ENCODE results near the gene ZNF892. TPM values are rescaled to one million over a fixed set of nuclear protein-coding genes. Genes with fewer than 3 reads are reported as not detected.
A peak's percentile ranks its signal among the peaks of the same experiment; 100 is the strongest.
"Not testable (repeated sequence)": the region's sequence is repeated elsewhere in the genome, so short reads cannot be mapped to it uniquely, and the experiment has no call there.

ZNF892 gene
- polyA plus RNA-seq, 1 donor (not counting 4 experiments of a cell fraction or from before 2014, with no cell fraction given), result 1.6 TPM

GRCh38 chr2:95240091-95240490 lies 32.8 kb downstream of the ZNF892 start:
- H3K36me3 ChIP-seq (ENCODE audit: control insufficient read depth in 2 of 2, extremely low read depth in 1 of 2, insufficient read depth in 2 of 2, low read length in 2 of 2), result no peaks in the 10 kb centered on the region
- H3K4me2 ChIP-seq (ENCODE audit: control insufficient read depth, extremely low read depth, insufficient read depth, low read depth, low read length), result no peak overlapping the region
- dilution Hi-C loops (cut with MboI; ENCODE audit: extremely low pct_ligation_motif_present, low sequenced_read_pairs), result no loop called here
- no peaks in the 10 kb centered on the region for H3K4me1 ChIP-seq (ENCODE audit: control insufficient read depth, extremely low read depth, insufficient read depth, low read length)
- no peaks in the 10 kb centered on the region for H4K20me1 ChIP-seq (ENCODE audit: control insufficient read depth, extremely low read depth, insufficient read depth, low read length)
- H3K79me2 ChIP-seq (ENCODE audit: control insufficient read depth, insufficient read depth, low read length), result no peaks in the 10 kb centered on the region
- H3K9me1 ChIP-seq (ENCODE audit: control insufficient read depth, extremely low read depth, insufficient read depth, low read length), result no peaks in the 10 kb centered on the region
- TF ChIP-seq EZH2 (IDR thresholded peaks at IDR 0.05; ENCODE audit: low read length), result no peak
- no peak for TF ChIP-seq CTCF (optimal IDR thresholded peaks at IDR 0.05 in 1 of 3, IDR thresholded peaks at IDR 0.05 in 1 of 3, conservative IDR thresholded peaks at IDR 0.05 in 1 of 3; ENCODE audit: extremely low read depth in 1 of 3, insufficient read depth in 2 of 3, low read length in 3 of 3)
- no peaks in the 10 kb centered on the region for H3K9me3 ChIP-seq (ENCODE audit: control insufficient read depth, low read depth, low read length)
- no peak overlapping the region for H2AFZ ChIP-seq (ENCODE audit: control insufficient read depth, low read length)
- H3K9ac ChIP-seq (ENCODE audit: control insufficient read depth, extremely low read depth, insufficient read depth, low read length), result no peak overlapping the region
- FAIRE-seq (no peak), DNase-seq (ENCODE audit: low read depth, low spot score) (no peak)
- H3K4me3 ChIP-seq (ENCODE audit: control insufficient read depth in 2 of 3, extremely low read depth in 1 of 3, insufficient read depth in 2 of 3, low read depth in 1 of 3, low read length in 3 of 3), result no peak overlapping the region
- H3K27me3 ChIP-seq (ENCODE audit: control insufficient read depth, extremely low read depth, insufficient read depth, low read length), result no peaks in the 10 kb centered on the region
- peak overlapping the region; percentile 52 for H3K27ac ChIP-seq (ENCODE audit: control insufficient read depth, insufficient read depth, low read length)

GRCh38 chr2:95240556-95240955 lies 33.2 kb downstream of the ZNF892 start:
- Histone ChIP-seq H3K79me2 (ENCODE audit: control insufficient read depth, insufficient read depth, low read length) (no peaks in the 10 kb centered on the region), H2AFZ (ENCODE audit: control insufficient read depth, low read length) (no peak overlapping the region), H3K4me1 (ENCODE audit: control insufficient read depth, extremely low read depth, insufficient read depth, low read length) (no peaks in the 10 kb centered on the region), H3K9me3 (ENCODE audit: control insufficient read depth, low read depth, low read length) (no peaks in the 10 kb centered on the region), H3K27ac (ENCODE audit: control insufficient read depth, insufficient read depth, low read length) (peak overlapping the region; percentile 52), H3K36me3 (ENCODE audit: control insufficient read depth in 2 of 2, extremely low read depth in 1 of 2, insufficient read depth in 2 of 2, low read length in 2 of 2) (no peaks in the 10 kb centered on the region), H3K27me3 (ENCODE audit: control insufficient read depth, extremely low read depth, insufficient read depth, low read length) (no peaks in the 10 kb centered on the region), H3K4me3 (ENCODE audit: control insufficient read depth in 2 of 3, extremely low read depth in 1 of 3, insufficient read depth in 2 of 3, low read depth in 1 of 3, low read length in 3 of 3) (no peak overlapping the region), H4K20me1 (ENCODE audit: control insufficient read depth, extremely low read depth, insufficient read depth, low read length) (no peaks in the 10 kb centered on the region), H3K9ac (ENCODE audit: control insufficient read depth, extremely low read depth, insufficient read depth, low read length) (no peak overlapping the region), H3K4me2 (ENCODE audit: control insufficient read depth, extremely low read depth, insufficient read depth, low read depth, low read length) (no peak overlapping the region), H3K9me1 (ENCODE audit: control insufficient read depth, extremely low read depth, insufficient read depth, low read length) (no peaks in the 10 kb centered on the region)
- TF ChIP-seq EZH2 (IDR thresholded peaks at IDR 0.05; ENCODE audit: low read length), result no peak
- TF ChIP-seq CTCF (optimal IDR thresholded peaks at IDR 0.05 in 1 of 3, IDR thresholded peaks at IDR 0.05 in 1 of 3, conservative IDR thresholded peaks at IDR 0.05 in 1 of 3; ENCODE audit: extremely low read depth in 1 of 3, insufficient read depth in 2 of 3, low read length in 3 of 3), result no peak
- no peak for DNase-seq (ENCODE audit: low read depth, low spot score)
- no peak for FAIRE-seq
- dilution Hi-C loops (cut with MboI; ENCODE audit: extremely low pct_ligation_motif_present, low sequenced_read_pairs), result no loop called here

- H3K9me3 ChIP-seq (ENCODE audit: control insufficient read depth, low read depth, low read length); H3K4me2 ChIP-seq (ENCODE audit: control insufficient read depth, extremely low read depth, insufficient read depth, low read depth, low read length); H2AFZ ChIP-seq (ENCODE audit: control insufficient read depth, low read length); H3K9me1 ChIP-seq (ENCODE audit: control insufficient read depth, extremely low read depth, insufficient read depth, low read length); H3K4me1 ChIP-seq (ENCODE audit: control insufficient read depth, extremely low read depth, insufficient read depth, low read length); H3K9ac ChIP-seq (ENCODE audit: control insufficient read depth, extremely low read depth, insufficient read depth, low read length); DNase-seq (ENCODE audit: low read depth, low spot score); H3K4me3 ChIP-seq (ENCODE audit: control insufficient read depth in 2 of 3, extremely low read depth in 1 of 3, insufficient read depth in 2 of 3, low read depth in 1 of 3, low read length in 3 of 3); FAIRE-seq; dilution Hi-C loops (cut with MboI; ENCODE audit: extremely low pct_ligation_motif_present, low sequenced_read_pairs); H4K20me1 ChIP-seq (ENCODE audit: control insufficient read depth, extremely low read depth, insufficient read depth, low read length); H3K27me3 ChIP-seq (ENCODE audit: control insufficient read depth, extremely low read depth, insufficient read depth, low read length); H3K79me2 ChIP-seq (ENCODE audit: control insufficient read depth, insufficient read depth, low read length); H3K27ac ChIP-seq (ENCODE audit: control insufficient read depth, insufficient read depth, low read length); H3K36me3 ChIP-seq (ENCODE audit: control insufficient read depth in 2 of 2, extremely low read depth in 1 of 2, insufficient read depth in 2 of 2, low read length in 2 of 2): not testable (repeated sequence)
These were observed 34.8 kb downstream of the ZNF892 start for GRCh38 chr2:95242084-95242483.

Data from keratinocyte (primary cell).